Ishikawa (cell line): Measurements from ENCODE around the gene PTPN2.

Experiments
- CEBPB ChIP-seq: IDR thresholded peaks from 2 replicates; pipeline ENCODE4 v1.6.1; 2012
- CREB1 ChIP-seq: IDR thresholded peaks from 2 replicates; pipeline ENCODE4 v1.6.1; 2012; ENCODE audit warnings: low read depth
- EGR1 ChIP-seq: IDR thresholded peaks from 2 replicates; pipeline ENCODE4 v1.6.1; 2012
- EP300 ChIP-seq: IDR thresholded peaks from 2 replicates; pipeline ENCODE4 v1.6.1; 2012; ENCODE audit warnings: borderline replicate concordance
- FOXM1 ChIP-seq: IDR thresholded peaks from 2 replicates; pipeline ENCODE4 v1.6.1; 2012; ENCODE audit warnings: low read depth, borderline replicate concordance
- MAX ChIP-seq: IDR thresholded peaks from 2 replicates; pipeline ENCODE4 v1.6.1; 2012
- NFIC ChIP-seq: IDR thresholded peaks from 2 replicates; pipeline ENCODE4 v1.6.1; 2012
- RAD21 ChIP-seq: IDR thresholded peaks from 2 replicates; pipeline ENCODE4 v1.6.1; 2012; ENCODE audit warnings: low read depth
- REST ChIP-seq: IDR thresholded peaks from 2 replicates; pipeline ENCODE4 v1.6.1; 2012; ENCODE audit warnings: low read depth, mild to moderate bottlenecking
- TAF1 ChIP-seq: IDR thresholded peaks from 2 replicates; pipeline ENCODE4 v1.6.1; 2012; ENCODE audit warnings: low read depth, mild to moderate bottlenecking
- TCF12 ChIP-seq: IDR thresholded peaks from 2 replicates; pipeline ENCODE4 v1.6.1; 2012; ENCODE audit warnings: low read depth
- TEAD4 ChIP-seq: IDR thresholded peaks from 2 replicates; pipeline ENCODE4 v1.6.1; 2012
- USF1 ChIP-seq: IDR thresholded peaks from 2 replicates; pipeline ENCODE4 v1.6.1; 2012
- YY1 ChIP-seq: IDR thresholded peaks from 2 replicates; pipeline ENCODE4 v1.6.1; 2012; ENCODE audit warnings: low read depth
- ZBTB7A ChIP-seq: IDR thresholded peaks from 2 replicates; pipeline ENCODE4 v1.6.1; 2012; ENCODE audit warnings: low read depth

PTPN2 gene

DNA sequence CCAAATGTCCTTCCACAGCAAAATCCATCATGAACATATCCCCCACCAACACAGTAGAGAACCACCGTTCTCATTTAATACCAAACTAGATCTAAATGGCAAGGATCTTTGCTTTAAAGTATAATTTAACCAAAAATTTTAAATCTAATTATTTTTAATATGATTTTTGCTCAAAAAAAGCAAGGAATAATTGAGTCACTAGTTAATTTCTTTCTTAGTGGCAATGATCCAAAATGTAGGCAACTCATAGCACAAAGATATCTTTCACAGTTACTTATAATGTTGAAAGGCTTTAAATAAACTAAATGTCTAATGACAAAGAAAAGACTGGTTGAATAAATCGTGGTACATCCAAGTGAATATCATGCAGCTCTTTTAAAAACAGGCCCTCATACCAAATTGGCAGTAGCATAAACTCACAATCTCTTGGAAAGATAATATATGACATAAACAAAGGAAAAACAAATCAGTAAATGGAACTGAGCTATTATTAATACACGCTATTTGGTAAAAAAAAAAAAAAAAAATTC, 20.3 kb downstream of the PTPN2 start:
- TF ChIP-seq EP300 (no peak), CEBPB (no peak), REST (no peak), EGR1 (no peak), RAD21 (no peak), NFIC (no peak), USF1 (no peak), MAX (no peak), YY1 (no peak), ZBTB7A (no peak)

GRCh38 chr18:12862874-12863482, 21.1 kb downstream of the PTPN2 start:
- no peak for TF ChIP-seq USF1
- no peak for TF ChIP-seq TAF1
- TF ChIP-seq EGR1 = no peak
- no peak for TF ChIP-seq TEAD4
- no peak for TF ChIP-seq CREB1
- no peak for TF ChIP-seq MAX
- no peak for TF ChIP-seq FOXM1
- no peak for TF ChIP-seq REST
- no peak for TF ChIP-seq NFIC
- no peak for TF ChIP-seq EP300
- TF ChIP-seq RAD21 = no peak
- no peak for TF ChIP-seq YY1
- TF ChIP-seq CEBPB = no peak
- no peak for TF ChIP-seq ZBTB7A
- TF ChIP-seq TCF12 = no peak

DNA sequence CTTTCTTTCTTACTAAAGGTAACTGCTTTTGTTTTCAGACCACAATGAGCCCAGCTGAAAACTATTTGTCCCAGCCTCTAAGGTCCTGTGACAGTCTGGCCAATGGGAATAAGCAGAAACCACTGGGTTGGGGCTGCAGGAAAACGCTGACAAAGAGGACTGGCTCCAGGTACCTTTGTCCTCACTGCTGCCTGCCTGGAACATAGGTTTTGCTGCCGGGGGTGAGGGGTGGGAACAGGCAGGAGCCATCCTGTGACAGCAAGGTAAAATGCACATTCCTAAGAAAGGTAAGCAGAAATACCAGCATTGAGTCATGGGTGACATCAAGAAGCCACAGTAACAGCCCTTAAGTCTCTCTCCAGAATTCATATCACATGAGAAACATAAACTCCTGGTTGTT, 21.6 kb downstream of the PTPN2 start:
- TF ChIP-seq TAF1 (no peak), YY1 (no peak)

DNA sequence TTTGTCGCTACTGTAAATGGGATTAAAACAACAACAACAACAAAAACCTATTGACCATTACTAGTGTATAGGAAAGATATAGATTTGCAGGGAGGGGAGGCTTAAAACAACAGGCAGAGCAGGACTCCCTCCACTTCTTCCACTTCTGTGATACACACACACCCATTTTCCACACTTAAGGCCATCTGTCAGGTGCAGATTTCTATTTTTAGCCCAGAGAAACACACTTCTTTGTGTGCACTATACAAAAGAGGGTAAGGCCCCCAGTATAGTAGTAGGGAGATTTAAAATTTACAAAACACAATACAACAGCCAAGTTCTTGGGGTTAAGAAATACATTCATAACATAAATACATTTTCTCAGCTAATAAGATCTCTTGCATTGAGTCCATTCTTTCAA, 22.4 kb downstream of the PTPN2 start:
- TF ChIP-seq YY1 (no peak), TAF1 (no peak), MAX (no peak), RAD21 (no peak), USF1 (no peak), CREB1 (no peak), ZBTB7A (no peak), TEAD4 (no peak), CEBPB (no peak), TCF12 (no peak), FOXM1 (no peak), NFIC (no peak), EGR1 (no peak), REST (no peak), EP300 (no peak)
